SKM-1 treated with dmso at 0.1 percent for 144 hours (cell line): ENCODE data around the gene IGF1R.
A peak's percentile ranks its signal among the peaks of the same experiment; 100 is the strongest.

ENCODE experiments used
- DNase-seq: peaks from one replicate; lab custom pipeline; 2025; ENCODE audit not compliant: unreplicated experiment; lab: John Stamatoyannopoulos, UW

IGF1R gene

DNA sequence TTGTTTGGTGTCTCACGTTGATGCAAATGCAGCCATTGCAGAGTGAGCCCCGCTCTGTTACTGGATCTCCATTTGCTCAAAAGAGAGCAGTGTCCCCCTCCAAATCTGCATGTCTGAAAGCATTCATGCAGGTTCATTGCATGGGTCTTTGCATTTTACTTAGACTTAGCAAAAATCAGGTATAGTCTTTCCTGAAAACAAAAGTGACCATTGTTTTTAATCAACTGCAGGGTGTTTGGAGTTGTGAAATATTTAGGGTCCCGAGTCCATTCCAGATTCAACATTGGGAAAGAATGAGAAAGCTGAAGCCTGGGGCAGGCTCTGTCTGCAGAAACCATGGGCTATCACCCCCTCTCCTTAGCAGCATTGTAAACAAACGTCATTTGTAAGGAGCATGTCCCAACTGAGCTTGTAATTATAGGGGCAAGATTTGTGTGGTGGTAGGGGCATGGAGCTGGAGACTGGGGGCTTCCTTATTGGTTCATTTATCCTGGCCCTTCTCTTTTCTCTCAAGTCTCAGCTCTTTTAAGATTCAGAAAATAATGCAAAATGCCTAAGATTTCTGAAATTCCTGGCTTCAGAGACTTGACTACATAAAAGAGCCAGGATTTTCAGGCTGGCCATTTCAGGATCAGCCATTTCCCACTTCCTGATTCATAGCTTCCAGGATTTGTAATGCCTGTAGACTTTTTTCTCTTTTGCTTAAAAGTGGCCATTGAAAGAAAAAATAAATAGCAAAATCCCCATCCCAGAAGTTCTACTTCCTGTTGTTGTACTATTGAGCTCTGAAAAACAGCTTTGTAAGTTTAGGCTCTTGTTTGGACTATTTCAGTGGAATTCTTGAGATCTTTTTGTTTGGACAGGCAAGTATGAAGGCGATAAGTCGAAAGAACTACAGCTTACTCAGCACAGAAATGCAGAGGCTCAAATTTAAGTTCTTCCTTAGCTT lies 23.0 kb downstream of the IGF1R start:
- DNase-seq = no peak

DNA sequence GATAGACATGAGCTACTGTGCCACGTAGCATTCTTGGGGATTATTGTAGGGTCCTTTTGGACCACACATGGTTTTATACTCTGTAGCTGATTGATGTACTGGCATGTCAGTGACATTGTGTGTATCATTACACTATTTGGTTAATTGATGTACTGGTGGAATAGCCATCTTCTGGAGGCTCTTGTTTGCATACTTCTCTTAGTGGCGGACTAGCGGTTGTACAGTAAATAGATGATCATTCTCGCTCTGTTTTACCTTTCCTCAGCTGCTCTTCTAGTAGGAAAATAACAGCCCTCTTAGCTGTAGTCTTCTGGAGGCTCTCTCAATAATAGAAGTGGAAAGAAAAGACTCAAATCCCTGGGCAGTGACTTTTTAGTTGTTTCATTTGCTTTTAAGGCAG lies 24.8 kb downstream of the IGF1R start:
- no peak for DNase-seq

DNA sequence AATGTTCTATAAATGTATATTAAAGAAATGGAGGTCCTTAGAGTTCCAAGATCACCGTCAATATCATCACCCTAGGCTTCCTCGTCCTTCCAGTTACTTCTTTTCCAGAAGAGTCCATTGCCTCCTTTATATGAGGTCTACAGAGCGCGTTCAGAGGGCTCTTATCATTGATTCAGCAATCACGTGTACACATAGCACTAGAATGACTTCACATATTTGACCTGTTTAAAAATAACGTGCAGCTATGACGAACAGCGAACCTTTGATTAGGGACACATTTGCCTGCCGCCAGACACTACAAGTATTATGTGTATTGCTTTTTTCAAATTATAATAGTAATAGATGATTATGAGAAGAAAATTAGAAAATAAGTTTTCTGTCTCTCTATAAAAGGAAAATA lies 26.0 kb downstream of the IGF1R start:
- DNase-seq = no peak

DNA sequence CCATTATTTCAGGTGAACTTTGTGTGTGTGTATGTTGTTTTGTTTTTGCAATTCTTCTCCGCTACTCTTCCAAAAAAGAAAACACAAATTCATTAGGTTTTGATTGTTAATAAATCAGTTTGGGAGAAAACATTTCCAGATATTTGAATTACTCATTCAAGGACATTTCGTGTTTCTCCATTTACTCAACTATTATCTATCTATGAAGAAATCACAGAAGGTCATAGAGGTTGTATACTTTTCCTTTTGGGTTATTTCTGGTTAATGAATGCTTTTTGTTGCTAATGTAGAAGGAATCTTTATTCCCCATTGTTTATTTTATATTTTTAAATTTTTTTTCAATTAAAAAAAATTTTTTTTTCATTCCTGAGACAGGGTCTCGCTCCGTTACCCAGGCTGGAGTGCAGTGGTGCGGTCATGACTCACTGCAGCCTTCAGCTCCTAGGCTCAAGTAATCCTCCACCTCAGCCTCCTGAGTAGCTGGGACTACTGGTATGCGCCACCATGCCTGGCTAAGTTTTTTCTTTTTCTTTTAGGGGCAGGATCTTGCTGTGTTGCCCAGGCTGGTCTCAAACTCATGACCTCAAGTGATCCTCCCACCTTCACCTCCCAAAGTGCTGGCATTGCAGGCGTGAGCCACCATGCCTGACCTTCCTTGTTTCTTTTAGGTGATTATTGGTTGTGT lies 28.4 kb downstream of the IGF1R start:
- DNase-seq = no peak

DNA sequence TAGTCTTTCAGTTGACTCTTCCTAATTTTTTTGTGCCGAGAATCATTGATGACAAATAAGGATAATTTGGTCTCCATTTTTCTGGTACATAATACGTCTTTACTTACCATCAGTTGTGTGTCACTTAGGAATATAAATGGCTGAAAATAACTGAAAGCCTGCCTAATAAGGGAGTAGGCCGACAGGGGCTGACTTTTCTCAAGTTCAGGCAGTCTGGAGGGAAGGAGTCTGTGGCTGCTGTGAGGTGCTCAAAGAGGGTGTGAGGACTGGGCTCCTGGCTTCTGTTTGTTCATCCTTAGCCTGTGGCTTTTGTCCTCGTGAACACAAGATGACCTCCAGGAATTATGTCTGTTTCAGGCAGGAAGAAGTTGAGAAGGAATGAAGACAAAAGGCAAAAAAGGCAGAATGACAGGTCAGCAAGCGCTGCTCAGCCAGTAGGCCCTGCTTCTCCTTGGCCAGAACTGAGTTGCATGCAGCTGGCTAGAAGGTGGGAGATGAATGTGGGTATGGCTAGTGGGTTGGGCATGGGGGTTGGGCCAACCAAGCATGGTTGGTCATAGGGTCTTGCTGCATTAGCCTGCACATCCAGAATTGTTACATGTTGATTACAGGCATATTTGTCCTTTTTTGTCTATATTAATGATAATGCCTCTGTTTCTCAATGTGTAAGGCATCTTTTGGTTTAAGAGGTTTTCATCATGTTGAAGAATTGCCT lies 29.2 kb downstream of the IGF1R start:
- no peak for DNase-seq

DNA sequence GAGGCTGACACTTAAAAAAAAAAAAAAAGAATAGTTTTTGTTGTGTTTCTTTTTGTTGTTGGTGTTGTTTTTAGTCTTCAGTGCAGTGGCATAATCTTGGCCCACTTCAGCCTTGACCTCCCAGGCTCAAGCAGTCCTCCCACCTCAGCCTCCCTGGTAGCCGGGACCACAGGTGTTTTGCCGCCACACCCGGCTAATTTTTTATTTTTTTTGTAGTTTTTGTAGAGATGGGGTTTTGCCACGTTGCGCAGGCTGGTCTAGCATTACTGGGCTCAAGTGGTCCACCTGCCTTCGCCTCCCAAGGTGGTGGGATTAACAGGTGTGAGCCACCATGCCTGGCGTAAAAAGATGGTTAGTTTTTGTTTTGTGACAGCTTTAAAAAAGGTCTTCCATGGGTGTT lies 30.1 kb downstream of the IGF1R start:
- no peak for DNase-seq

DNA sequence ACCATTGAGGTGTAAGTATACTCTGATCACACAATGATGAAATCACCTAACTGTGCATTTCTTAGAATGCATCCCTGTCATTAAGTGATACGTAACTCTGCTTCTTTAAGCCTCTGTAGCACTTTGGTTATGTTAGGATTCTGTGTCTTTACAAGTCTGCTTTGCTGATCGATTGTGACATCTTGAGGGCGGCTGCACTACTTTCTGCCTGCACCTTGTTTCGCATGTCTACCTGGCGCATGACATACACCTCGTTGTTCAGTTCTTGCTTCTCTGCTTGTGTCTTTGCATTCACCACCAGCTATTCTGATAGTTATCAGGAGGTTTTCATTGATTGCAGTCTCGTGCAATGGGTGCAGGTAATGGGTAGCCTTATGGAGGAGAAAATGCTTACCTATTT lies 32.7 kb downstream of the IGF1R start:
- DNase-seq = no peak

DNA sequence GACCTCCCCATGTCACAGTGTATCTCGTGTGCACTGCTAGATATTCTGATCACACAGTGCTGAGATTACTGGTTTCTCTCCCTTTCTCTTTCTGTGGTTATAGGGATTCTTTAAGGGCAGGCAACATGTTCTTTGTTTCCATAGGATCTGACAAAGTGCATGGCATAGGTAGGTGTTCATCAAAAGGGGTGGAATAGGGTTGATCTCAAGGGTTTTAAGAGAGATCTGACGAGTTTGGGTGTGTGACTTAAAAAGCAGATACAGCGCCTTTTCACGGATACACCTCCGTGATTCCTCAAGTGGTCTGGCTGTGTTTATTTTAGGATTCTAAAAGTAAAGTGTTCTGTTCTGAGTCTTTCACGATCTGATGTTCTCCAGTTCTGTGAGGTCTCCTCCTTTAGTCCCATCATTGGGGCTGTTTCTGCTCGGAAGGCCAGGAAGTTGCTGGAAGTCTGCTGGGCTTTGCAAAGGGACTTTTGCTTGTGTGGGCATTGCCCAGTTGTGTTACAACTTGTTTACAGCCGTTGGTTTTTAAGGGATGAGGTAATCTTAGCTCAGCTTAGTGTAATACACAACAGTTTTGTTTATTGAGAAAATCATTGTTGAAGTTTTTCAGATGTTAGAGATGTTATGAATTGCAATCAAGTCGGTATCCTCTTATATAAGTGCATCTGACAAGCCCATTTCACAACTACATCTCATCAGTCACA lies 34.8 kb downstream of the IGF1R start:
- no peak for DNase-seq

DNA sequence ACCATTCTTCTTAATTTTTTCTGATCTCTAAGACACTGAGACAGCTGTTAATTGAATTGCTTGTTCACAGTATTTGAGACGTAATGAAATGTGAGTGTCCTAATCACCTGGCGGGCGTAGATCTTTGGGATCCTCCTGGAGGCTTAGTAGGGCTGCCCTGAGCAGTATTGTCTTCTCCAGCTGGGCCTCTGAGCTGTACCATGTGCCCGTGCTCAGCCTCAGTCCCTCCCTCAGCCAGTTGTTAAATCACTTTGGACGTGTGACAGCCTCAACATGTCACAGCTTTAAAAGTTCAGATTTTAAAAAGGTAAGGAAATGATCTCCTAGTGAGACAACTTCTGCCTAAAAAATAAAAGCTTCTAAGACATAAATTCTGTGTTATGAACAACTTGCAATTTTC lies 35.5 kb downstream of the IGF1R start:
- DNase-seq = no peak

DNA sequence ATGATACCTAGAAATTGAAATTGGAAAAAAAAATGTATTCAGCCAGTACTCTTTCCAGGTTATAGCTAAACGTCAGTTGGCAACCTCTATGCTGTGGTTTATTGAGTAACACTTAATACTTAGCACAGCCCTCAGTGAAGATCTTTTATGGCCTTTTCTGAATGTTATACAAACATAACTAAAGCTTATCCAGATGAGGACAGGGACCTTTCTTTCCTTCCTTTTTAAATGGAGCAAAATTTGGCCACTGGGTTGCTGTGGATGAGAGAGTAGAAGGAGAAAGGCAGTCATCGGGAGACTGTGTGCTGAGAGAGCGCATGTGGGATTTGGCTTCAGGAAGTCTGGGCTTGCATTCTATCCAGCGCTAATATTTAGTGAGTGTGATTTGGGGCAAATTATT lies 36.1 kb downstream of the IGF1R start:
- DNase-seq = peak; percentile 54

DNA sequence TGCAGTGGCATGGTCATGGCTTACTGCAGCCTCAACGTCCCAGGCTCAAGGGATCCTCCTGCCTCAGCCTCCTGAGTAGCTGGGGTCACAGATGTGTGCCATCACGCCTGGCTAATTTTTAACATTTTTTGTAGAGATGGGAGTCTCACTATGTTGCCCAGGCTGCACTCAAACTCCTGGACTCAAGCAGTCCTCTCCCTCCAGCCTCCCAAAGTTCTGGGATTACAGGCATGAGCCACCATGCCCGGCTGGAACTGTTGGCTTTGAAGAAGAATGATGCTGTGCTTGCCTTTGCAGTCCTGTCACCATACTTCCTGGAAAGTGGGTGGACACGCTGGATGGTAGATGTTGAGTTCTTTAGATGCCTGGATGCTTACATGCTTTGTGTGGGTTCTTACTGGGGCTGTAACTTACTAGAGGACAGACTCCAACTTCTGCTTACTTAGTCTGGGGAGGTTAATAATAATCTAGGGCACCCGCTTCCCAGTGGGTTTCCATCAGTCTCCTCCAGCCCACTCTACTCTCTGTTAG lies 36.7 kb downstream of the IGF1R start:
- DNase-seq = no peak

DNA sequence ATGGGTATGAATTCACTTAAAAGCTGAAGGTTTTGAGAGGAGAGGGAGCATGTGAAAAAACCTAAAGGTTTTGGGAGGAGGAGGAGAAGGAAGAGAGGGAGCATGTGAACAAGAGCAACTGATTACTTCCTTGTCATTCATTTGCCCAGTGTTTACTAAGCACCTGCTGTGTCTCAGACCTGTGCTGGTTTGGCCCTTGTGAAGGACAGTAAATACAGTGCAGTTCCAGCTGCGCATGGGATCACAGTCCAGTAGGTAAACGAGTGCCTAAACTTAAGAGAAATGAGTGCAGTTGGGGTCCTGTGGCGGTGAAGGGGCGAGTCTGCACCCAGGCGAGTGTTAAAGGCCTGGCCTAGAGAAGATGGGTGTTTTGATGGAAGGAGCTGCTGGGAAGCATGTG lies 38.6 kb downstream of the IGF1R start:
- DNase-seq = no peak

DNA sequence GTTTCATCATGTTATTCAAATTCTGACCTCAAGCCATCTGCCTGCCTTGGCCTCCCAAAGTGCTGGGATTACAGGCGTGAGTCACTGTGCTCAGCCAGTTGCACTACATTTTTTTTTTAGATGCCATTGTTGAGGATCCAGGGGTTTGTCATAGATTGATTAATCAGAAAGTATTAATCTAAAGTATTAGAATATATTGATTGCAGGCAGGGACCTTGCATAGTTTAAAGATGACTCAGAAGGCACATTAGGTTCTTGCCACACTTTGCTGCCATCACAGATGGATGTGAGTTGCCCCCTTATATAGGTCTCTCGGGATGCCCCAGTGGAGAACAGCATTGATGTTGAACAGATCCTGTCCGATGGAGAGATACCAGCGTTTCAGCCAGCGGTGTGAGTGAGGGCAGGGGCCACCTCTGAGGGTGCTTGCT lies 41.1 kb downstream of the IGF1R start:
- no peak for DNase-seq

DNA sequence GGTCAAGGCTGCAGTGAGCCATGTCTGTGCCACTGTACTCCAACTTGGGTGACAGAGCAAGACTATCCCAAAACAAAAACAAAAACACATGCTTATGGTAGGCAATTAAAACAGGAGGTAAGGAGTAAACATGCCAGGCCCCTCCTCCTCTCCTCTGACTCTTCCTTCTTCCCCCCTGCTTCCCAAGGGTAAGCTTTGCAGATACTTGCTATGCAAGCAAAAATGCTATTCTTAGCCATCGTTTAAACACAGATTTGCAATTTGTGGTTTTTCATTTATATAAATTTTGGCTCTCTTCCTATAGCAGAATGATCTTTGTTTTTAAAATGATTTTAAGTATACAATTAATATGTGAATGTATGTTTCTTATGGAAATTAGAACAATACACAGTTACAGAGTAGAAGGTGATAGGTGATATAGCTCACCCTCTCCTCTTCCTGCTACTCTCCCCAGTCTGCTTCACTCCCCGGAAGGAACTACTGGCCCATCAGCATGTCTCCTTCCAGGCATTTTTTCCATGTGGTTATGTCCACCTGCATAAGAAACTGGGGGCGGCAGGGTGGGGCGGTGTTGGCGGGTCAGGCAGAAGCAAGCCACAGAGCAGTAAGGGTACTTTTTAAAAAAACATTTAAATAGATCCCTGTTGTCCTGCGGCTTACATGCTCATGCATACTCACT lies 42.1 kb downstream of the IGF1R start:
- DNase-seq = no peak

DNA sequence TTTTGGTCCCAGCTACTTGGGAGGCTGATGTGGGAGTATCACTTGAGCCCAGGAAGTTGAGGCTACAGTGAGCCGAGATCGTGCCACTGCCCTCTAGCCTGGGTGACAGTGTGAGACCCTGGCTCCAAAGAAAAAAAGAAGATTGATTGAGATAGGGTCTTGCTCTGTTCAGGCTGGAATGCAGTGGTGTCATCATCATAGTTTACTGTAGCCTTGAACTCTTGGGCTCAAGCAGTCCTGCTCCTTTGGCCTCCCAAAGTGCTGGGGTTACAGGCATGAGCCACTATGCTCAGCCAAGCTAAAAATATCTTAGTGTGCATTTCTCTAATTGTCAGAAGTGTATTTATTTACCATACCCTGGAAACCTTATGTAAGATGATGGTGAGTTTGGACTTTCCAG lies 43.9 kb downstream of the IGF1R start:
- no peak for DNase-seq

DNA sequence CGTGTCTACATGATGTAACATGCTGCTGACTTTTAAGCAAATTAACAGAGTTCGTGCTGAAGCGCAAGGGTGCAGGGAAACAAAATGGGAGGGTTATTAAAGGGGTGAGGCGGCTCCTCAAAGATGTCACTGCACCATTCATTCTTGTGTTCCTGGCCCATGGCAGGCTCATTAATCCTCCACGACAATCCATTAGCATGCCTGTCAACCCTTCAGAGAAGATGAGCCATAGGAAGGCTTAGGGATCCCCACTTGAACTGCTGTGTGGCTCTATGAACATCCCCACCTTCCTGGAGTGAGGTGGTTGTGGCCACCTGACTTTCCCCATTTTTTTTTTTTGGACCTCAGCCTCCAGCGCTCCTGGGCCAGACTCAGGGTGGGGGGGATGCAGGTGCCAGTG lies 45.8 kb downstream of the IGF1R start:
- DNase-seq = no peak

DNA sequence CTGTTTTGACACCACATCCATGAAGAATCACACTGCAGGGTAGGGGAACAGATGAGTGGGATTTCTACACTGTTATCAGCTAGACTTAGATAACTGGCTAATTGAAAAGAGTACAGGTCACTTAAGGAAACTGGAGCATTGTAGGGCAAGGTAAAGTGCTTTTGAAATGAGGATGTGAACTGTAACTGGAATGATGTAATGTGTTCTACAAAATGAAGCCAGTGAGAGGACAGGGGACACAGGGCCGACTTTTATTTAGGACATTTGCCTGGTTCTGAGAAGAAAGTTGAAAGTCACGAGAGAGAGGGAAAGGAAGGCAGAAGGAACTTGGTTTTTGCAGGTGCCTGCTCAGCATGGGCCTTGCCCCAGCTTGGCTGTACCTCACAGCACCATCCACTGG lies 50.5 kb downstream of the IGF1R start:
- DNase-seq = peak; percentile 29

DNA sequence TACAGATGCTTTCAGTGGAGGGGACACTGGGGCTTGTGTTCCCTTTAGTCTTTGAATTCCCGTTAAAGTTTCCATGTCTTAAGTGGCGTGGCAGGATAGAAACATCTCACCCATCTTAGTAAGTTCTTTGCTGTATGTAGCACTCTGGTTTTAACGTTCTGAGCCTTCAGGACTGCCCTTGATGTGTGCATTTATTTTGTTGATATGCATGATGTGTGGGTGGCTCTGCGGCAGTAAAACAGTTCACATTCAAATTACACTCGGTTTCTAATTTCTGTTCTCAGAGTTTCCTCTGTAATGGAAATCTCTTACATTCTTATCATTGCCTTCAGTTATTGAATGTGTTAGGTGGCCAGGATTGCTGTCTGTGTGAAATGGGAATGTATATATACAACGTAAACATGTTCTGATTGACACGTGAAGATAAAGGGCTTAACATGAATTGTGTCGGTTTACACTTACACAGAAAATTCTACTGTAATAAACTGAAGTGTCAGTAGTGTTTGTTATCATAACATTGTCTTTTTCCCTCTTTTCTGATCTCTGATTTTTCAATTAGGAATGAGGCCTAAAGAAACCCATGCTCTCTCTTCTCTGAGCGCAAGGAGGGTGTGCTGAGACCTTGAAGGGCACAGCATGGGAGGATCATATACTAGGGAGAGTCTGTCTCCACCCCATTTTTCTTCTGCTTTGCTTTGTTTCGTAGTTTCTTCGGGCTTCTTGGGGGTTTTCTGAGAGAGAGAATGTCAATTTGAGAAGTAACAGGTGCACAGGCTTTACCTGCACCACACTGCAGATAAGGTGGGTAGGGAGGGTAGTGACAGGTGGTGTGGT lies 51.5 kb downstream of the IGF1R start:
- DNase-seq = no peak

DNA sequence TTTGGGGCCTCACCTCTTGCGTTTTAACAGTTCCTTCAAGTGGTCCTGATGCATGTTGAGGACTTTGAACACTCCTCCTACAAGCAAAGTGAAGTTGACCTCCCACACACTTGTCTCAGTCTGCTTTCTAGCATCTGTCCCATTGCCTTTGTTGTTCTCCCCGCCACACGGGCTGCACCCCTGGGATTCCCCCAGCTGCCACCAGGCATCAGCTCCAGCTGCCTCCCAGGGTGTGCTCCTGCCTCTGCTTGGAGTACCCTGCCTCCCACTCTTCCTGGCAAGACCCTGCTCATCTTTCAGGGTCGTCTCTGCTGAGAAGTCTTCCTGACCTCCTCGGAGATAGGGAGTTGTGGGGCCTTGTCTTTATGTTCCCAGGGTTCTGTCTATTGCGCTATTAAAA lies 52.2 kb downstream of the IGF1R start:
- DNase-seq = no peak
